ENCODE measurements around the gene BTRC.
A peak's percentile ranks its signal among the peaks of the same experiment; 100 is the strongest.
"Not testable (repeated sequence)": the region's sequence is repeated elsewhere in the genome, so short reads cannot be mapped to it uniquely, and the experiment has no call there.

The BTRC gene

DNA sequence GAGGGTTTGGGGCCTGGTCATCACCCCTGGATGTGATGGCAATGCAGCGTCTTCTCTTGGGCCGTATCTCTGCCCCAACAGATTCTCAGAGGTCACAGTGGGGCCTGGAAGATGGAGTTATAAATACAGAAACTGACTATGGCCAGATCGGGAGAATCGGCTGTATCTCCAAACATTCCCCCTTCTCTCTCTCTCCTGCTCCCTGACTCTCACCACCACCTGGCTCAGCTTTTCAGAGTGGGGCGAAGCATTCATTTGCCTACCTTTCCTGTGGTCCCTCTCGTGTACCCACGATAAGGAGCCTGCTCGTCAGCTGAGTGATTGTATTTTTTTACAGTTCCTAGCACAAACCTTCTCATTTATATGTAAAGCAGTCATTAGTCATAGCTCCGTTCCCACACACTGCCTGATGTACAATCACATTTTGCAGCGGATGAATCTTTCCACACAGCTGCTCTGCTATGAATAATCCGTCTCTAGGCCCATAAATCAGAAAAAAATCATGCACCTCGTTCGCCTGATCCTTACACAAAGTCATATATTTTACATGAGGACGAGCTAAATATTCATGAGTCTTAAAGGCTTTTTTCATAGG lies 23.2 kb upstream of the BTRC start:
- no peak overlapping the region for H3K4me3 ChIP-seq (replicated peaks in 1 of 2; ENCODE audit: low read depth in 2 of 2, low read length in 2 of 2)
- TF ChIP-seq, protein P1, sequence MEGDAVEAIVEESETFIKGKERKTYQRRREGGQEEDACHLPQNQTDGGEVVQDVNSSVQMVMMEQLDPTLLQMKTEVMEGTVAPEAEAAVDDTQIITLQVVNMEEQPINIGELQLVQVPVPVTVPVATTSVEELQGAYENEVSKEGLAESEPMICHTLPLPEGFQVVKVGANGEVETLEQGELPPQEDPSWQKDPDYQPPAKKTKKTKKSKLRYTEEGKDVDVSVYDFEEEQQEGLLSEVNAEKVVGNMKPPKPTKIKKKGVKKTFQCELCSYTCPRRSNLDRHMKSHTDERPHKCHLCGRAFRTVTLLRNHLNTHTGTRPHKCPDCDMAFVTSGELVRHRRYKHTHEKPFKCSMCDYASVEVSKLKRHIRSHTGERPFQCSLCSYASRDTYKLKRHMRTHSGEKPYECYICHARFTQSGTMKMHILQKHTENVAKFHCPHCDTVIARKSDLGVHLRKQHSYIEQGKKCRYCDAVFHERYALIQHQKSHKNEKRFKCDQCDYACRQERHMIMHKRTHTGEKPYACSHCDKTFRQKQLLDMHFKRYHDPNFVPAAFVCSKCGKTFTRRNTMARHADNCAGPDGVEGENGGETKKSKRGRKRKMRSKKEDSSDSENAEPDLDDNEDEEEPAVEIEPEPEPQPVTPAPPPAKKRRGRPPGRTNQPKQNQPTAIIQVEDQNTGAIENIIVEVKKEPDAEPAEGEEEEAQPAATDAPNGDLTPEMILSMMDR (IDR thresholded peaks at IDR 0.05; ENCODE audit: low read depth, low read length) = no peak
- DNase-seq (ENCODE audit: low read depth in 2 of 2) = peak; percentile 47 to 65

- no peak overlapping the region for H3K4me3 ChIP-seq (replicated peaks in 1 of 2; ENCODE audit: low read depth in 2 of 2, low read length in 2 of 2)
- DNase-seq (ENCODE audit: low read depth in 2 of 2) = no peak
- TF ChIP-seq, protein P1 (IDR thresholded peaks at IDR 0.05; ENCODE audit: low read depth, low read length) = no peak
Measured at GRCh38 chr10:101331956-101332355, 22.0 kb upstream of the BTRC start.

DNA sequence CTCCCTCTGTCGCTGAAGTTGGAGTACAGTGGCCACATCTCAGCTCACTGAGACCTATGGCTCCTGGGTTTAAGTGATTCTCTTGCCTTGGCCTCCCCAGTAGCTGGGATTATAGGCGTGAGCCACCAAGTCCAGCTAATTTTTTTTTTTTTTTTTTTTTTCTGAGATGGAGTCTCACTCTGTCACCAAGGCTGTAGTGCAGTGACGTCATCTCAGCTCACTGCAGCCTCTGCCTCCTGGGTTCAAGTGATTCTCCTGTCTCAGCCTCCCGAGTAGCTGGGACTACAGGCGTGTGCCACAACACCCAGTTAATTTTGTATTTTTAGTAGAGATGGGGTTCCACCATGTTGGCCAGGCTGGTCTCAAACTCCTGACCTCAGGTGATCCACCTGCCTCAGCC lies 19.7 kb upstream of the BTRC start:
- not testable (repeated sequence) for H3K4me3 ChIP-seq (replicated peaks in 1 of 2; ENCODE audit: low read depth in 2 of 2, low read length in 2 of 2)

DNA sequence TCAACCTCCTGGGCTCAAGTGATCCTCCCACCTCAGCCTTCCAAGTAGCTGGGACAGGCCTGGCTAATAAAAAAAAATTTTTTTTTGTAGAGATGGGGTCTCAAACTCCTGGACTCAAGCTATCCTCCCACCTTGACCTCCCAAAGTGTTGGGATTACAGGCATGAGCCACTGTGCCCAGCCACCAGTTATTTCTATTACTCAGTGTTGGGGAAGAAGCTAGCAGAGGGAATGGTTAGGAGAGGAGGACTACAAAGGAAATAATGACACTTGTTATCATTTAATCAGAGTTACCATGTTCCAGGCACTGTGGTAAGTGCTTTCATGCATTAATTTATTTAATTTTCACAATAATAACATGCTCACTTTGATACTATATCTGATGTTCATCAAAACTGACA lies 17.6 kb upstream of the BTRC start:
- TF ChIP-seq, protein P1 (IDR thresholded peaks at IDR 0.05; ENCODE audit: low read depth, low read length) = no peak
- DNase-seq (ENCODE audit: low read depth in 2 of 2) = no peak
- H3K4me3 ChIP-seq (replicated peaks in 1 of 2; ENCODE audit: low read depth in 2 of 2, low read length in 2 of 2) = no peak overlapping the region

More for the DNA sequence above, 19.7 kb upstream of the BTRC start:
- DNase-seq (ENCODE audit: low read depth in 2 of 2) = not testable (repeated sequence)

DNA sequence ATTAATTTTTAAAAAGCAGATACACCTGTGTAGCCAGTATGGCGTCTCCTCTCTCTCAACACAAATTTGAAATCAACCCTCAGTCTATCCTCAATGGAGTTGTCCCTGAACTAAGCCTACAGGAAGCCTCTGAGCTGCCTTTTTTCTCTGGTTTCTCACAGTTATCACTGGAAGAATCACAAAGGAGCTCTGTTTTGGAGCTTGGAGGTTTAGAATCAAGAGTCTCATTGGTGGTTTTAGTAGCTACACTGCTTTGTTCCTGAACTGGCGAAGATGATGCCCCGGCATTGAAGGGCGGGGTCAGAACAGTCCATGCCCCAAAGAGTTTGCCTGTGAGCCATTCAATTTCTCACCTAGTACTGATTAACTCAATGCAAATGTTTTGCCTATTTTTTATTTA lies 16.1 kb upstream of the BTRC start:
- TF ChIP-seq, protein P1 (IDR thresholded peaks at IDR 0.05; ENCODE audit: low read depth, low read length) = no peak
- DNase-seq (ENCODE audit: low read depth in 2 of 2) = no peak
- no peak overlapping the region for H3K4me3 ChIP-seq (replicated peaks in 1 of 2; ENCODE audit: low read depth in 2 of 2, low read length in 2 of 2)

- no peak overlapping the region for H3K4me3 ChIP-seq (replicated peaks in 1 of 2; ENCODE audit: low read depth in 2 of 2, low read length in 2 of 2)
- DNase-seq (ENCODE audit: low read depth in 2 of 2) = no peak
- TF ChIP-seq, protein P1 (IDR thresholded peaks at IDR 0.05; ENCODE audit: low read depth, low read length) = no peak
Measured at GRCh38 chr10:101341438-101341837, 12.5 kb upstream of the BTRC start.

- H3K4me3 ChIP-seq (replicated peaks in 1 of 2; ENCODE audit: low read depth in 2 of 2, low read length in 2 of 2) = no peak overlapping the region
- DNase-seq (ENCODE audit: low read depth in 2 of 2) = no peak
- TF ChIP-seq, protein P1 (IDR thresholded peaks at IDR 0.05; ENCODE audit: low read depth, low read length) = no peak
Measured at GRCh38 chr10:101346177-101346576, 7.8 kb upstream of the BTRC start.

Data from cardiac fibroblast (primary cell).